Activated CD4-positive, alpha-beta T cell treated with anti-CD3 and anti-CD28 coated beads, Interleukin-2, amount 50 U/mL, for 16 hours (primary cell): ENCODE measurements around the gene PAX7.
"Not testable (repeated sequence)": the region's sequence is repeated elsewhere in the genome, so short reads cannot be mapped to it uniquely, and the experiment has no call there.

Source experiments
- DNase-seq: peaks from one replicate; pipeline ENCODE4 v3.0.0-alpha.2; 2020

The PAX7 gene

DNA sequence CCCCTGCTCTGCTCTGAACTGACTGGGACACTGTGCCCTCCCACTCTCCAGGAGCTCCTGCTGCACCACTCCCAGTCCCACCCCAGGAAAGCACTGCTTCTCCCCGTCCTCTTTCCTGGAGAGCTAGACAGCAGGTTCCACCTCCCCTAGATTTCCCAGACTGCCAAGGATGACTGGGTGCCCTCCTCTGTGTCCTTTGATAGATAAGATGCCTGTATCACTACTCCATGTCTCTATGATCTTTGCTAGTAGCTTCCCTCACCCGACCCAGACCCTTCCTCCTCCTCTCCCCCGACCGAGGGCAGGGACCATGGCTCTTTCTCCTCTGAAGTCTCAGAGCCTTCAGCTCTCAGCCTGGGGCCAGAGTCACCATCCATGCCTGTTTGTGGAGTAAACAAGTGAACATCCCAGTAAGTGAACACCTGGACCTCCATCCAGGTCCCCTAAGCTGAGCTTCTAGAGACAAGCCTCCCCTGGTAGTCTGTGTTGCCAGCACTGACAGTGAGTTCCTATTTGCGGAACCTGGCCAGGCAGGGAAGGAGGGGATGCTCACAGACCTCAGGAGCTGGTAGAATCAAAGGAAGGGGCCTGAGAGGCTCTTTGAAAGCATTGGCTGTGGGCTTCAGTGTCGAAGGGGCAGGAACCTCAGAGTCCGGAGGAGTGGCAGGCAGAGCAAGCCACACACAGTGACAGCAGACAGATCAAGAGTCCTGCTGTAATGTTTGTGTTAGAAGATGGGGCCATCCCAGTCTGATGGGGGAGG lies 104.0 kb downstream of the PAX7 start:
- DNase-seq: no peak

DNA sequence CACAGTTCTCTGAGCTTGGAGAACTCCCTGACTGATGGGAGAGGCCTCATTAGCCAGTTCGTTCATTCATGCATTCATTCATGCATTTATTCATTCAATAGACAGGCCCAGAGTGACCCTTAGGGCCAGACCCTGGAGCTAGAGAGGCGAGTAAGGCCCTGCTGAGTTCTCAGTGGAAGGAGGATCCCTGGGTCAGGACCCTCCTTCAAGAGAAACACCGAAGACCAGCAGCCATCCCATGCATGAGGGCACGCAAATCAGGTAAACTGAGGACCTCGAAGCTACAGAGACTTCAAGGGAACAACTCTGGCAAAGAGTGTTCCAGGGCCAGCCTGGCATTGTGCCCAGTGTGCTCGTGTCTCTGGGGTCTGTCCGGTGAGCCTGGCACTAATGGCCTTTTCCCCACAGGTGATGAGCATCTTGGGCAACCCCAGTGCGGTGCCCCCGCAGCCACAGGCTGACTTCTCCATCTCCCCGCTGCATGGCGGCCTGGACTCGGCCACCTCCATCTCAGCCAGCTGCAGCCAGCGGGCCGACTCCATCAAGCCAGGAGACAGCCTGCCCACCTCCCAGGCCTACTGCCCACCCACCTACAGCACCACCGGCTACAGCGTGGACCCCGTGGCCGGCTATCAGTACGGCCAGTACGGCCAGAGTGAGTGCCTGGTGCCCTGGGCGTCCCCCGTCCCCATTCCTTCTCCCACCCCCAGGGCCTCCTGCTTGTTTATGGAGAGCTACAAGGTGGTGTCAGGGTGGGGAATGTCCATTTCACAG lies 104.8 kb downstream of the PAX7 start:
- DNase-seq: no peak

DNA sequence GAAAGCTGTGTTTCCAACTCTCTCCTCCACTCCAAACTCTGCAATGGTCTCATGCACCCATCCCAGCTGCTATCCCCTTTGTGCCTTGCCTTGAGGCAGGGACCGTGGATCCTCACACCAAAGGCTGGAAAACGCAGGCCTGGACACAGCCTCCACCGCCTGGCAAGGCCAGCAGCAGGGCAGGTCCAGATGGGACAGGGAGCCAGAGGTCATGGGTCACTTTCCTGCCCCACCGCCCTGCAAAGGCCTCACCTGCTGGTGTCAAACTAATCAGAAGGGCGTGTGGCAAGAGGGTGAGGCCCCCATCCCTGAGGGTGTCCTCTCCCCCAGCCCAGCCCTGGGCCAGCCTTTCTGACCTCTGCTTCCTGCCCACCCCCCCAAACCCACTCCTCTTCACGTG lies 106.3 kb downstream of the PAX7 start:
- DNase-seq: no peak

DNA sequence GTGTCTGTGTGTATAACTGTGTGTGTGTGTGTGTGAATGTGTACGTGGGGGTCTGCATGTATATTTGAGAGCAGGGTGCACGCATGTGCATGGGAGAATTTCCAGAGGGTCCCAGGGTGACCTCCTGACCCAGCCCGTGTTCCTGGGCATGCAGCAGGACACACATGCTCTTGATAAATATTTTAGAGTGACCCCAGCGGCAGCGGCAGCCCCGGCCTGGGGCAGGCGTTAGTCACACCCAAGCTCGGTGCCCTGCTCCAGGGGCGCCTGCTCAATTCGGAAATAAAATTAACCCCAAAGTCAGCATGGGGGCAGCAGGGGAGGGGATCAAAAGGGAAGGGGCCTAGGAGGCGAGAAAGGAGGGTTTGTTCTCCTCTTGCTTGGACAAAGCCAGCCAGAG lies 107.5 kb downstream of the PAX7 start:
- no peak for DNase-seq

DNA sequence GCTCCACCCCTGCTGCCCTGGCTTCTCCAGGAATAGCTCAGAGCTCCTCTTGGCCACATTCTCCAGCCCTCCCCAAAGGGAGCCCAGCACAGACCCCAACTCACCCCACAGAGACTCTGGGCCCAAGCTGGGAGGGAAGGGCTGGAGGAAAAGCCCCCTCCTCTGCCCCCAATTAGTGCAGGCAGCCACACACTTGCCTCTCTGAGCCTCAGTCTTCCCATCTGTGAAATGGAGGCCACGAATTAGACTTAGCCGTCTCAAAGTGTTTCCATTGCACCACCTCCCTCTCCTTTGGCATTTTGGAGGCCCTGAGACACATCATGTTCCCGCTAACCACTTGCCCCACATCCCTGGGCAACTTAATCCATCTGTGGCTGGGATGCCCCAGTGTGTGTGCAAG lies 108.0 kb downstream of the PAX7 start:
- DNase-seq: no peak

DNA sequence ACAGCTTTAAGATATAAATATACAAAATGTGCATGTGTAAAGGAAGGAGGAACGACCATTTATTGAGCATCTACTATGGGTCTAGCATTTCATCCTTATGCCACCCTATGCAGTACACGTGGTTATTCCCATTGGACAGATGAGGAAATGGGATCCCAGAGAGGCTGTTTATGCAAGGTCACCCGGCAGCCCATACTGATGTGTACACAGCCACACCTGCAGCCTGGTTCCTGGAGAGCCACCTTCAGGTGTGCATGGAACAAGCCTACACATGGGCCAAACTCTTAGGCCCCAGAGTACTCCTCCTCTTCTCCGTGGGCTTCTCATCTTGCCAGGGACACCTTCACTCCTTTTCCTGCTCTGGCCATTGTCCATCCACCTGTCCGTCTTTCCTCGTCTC lies 108.8 kb downstream of the PAX7 start:
- DNase-seq: no peak

DNA sequence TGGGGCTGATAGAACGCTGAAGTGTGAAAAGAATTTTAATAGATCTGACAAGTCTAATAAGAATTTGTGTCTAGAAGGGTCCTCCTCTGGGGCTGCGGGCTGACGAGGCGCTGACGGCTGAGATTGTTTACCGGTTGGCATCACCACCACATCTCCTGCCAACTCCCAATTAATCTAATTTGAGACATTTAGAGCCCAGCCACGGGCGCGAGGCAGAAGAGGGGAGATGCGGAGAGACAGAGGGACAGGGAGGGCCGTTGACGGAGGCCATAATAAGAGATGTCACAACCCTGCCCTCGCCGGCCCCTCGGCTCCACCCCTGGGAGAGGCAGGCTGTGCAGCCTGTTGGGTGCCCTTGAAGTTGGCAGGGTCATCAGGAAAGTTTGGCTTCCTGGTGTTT lies 109.3 kb downstream of the PAX7 start:
- no peak for DNase-seq

DNA sequence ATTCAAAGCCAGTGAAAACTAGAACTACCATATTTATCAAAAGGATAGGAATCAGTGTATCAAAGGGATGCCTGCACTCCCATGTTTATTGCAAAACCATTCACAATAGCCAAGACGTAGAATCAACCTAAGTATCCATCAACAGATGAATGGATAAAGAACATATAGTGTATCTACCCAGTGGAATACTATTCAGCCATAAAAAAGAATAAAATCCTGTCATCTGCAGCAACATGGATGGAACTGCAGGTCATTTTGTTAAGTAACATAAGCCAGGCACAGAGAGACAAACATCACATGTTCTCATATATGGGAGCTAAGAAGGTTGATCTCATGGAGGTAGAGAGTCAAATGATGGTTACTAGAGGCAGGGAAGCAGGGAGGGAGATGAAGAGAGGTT lies 110.0 kb downstream of the PAX7 start:
- DNase-seq: no peak

DNA sequence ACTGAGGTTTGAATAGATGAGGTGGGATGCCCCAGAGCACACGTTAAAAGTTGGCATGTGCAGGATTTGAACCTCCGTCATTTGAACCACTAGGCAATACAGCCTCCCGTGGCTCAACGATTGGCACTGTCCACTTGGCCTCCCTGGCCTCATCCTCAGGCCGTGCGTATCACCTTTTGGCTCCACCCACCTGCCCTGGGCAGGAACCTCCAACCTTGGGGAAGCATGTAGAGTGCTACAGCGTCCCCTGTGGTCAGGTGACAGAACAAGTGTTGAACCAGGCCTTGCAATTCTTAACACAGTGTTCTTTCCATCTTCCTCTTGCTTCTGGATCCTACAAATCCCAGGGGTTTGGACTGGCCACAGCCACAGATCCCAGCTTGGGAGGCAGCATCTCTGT lies 112.6 kb downstream of the PAX7 start:
- no peak for DNase-seq

DNA sequence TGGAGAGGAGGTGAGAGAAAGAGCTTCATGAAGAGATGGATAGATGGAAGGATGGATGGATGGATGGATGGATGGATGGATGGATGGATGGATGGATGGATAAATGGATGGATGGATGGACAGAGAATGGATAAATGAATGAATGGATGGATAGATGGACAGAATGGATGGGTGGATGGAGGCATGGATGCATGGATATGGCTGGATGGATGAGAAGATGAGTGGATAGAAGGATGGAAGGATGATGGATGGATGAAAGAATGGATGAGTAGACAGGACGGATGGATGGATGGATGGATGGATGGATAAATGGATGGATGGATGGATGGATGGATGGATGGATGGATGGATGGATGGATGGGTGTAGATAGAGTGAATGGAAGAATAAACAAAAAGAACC lies 113.7 kb downstream of the PAX7 start:
- not testable (repeated sequence) for DNase-seq

DNA sequence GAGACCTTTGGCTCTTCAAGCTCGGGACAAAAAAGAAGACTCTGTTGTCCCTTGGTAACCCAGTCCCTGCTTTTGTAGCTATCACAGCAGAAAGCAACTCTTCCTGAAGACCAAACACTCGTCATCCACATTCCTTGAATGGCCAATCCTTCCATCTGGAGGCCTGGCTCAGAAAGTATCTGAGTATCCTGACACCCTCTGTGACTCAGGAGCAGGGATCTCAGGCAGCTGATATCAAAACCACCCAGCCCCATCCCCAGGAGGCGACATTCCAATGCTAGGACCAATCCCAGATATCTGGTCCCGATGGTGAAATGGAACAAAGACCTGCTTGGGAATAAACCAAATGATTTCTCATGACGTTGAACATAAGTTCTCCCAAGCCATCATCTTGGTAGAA lies 116.3 kb downstream of the PAX7 start:
- DNase-seq: no peak

DNA sequence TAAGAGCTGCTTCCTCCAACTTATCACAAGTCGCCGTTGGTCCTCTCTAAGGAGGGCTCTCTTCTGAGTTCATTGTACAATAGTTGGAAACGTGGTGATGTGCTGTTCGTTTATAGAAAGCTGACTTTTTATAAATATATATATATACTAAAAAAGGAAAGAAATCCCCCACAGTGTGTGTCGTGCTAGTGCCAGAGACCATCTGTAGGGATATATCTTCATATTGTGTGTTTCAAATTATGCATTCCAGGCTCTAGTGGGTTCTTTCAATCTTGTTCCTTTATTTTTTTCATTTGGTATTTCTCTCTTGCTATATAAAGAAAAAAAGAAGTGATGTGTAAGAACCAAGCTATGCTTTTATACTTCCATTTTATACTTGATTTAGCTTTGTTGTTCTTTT lies 117.0 kb downstream of the PAX7 start:
- DNase-seq: no peak

DNA sequence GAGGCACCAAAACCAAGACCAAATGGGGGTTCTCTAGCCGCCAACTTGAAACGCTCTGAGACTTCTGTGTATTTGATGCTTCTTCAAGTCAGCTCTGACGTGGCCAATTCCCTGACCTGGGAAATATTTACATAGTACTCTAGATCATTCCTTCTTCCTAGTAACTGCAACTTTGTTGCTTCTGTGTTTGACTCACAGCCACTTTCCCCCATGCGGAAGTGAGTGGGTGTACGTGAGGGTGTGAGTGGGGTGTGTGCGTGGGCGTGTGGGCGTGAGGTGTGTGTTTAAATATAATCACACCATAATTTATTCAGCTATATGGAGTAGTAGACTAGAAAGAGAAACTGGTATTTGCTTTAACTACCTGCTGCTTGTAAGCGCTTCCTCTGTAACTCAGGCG lies 117.8 kb downstream of the PAX7 start:
- DNase-seq: no peak

DNA sequence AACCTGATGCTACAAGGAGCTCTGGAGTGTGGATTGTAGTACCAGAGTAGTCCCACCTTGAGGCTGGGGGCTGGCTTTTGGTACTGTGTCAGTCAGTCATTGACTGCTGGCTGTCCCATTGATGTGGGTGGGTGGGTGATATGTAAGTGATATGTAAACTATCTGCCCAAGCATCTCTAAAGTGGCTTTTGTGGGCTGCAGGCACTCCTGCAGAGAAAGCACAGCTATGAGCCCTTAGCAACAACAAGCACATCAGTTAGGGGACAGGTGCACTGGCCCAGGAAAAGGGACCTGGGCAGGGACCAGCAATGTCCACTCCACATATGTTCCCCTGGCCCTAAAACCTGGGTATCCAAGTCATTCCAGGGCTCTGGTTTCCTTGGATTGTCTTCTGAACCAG lies 118.9 kb downstream of the PAX7 start:
- DNase-seq: no peak

DNA sequence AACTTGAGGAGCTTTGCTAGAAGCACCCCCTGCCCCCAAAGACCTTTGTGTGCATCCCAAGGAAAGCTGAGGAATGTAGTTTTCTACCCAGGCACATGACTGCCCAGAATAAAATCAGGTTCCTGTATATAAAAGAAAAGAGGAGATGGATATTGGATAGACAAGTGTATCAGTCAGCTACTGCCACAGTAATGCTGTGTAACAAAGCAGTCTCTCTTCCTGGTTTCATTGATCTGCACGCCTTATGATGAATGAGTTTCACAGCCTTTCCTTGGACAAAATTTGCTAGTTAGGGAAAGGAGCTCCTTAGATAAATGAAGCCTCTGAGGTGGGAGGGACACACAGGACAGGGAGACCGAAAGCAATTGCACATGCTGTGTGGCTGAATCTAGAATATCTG lies 120.0 kb downstream of the PAX7 start:
- DNase-seq: no peak

DNA sequence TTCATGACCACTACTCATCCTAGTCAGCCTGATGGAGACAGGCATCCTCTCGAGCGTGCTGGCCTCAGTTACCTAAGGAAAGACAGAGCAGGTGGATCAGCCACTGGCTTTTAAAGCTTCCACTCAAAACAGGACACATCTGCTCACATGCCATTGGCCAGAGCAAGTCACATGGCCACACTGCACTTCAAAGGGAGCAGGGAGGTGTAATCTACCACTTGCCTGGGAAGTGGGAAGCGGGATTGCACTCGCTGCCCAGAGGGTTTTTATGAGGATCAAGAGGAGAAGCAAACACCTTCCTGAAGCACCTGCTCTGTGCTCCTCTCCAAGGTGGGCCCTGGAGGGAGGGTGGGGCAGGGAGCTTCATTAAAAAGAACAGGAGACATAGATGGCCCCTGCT lies 120.8 kb downstream of the PAX7 start:
- DNase-seq: no peak

DNA sequence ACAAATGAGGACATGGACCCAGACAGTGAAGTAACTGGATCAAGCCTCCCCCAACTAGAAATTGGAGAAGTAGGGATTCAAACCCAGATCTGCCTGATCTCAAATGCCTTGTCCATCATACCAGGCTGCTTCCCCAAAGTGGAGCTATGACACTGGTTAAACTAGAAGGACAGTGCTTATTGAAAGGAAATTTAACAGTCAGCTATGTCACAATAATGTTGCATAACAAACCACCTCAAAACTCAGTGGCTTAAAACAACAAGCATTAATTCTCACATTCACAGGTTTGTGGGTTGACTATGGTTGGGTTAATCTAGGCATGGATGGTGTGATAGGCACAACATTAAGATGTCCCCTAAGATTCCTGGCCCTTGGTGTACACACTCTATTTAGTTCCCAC lies 121.8 kb downstream of the PAX7 start:
- no peak for DNase-seq

DNA sequence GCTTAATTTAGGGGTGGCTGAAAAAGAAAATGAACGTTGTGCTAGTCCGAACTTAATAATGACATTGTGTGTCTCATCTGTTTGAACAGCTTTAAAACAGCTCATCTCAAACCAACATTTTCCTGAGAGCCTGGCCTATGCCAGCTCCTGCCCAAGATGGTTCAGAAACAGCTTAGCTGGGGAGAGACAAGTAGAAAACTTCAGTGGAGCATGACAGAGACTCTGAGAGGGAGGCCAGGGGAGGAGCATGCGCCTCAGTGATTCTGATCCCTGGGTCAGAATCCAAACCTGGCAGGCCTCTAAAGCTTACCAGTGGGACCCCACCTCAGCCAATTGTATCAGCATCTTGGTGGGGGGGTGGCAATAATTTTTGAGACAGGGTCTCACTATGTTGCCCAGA lies 129.5 kb downstream of the PAX7 start:
- no peak for DNase-seq

DNA sequence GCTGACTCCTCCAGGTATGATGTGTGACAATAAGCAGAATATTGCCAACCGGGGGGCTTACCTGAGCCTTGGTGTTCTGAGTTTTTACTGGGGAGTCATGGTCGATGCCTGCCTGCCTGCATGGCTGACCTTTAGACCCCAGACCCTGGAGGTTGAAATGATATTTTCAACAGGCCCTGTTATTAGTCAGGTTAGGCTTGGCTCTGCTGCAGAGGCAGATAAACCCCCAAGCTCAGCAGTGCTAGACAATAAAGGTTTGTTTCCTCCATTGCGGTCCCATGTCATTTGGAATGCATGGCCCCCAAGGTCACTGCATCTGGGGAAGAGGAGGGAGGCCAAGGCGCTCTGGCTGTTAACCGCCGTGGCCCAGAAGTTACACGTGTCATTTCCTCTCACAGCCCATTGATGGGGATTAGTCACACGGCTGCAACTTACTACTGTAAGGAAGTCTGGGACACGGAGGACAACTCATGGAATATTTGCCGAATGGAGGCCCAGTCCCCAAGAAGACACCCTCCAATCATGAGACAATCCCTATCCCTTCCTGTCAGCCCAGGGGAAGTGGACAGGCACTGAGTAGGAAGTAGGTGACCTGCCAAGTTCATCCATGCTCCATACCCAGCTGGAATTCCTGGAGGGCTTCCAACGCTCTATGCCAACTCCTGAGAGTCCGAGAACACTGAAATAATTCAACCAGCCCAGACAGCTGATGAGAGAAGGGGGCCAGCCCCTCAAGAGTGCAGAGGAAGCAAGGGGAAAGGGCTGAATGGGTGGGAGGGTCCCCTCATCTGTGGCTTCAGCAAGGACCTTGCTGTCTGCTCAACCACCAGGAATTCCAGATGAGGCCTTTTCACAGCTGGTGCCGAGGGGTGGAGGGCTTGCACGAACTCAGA lies 131.5 kb downstream of the PAX7 start:
- no peak for DNase-seq

DNA sequence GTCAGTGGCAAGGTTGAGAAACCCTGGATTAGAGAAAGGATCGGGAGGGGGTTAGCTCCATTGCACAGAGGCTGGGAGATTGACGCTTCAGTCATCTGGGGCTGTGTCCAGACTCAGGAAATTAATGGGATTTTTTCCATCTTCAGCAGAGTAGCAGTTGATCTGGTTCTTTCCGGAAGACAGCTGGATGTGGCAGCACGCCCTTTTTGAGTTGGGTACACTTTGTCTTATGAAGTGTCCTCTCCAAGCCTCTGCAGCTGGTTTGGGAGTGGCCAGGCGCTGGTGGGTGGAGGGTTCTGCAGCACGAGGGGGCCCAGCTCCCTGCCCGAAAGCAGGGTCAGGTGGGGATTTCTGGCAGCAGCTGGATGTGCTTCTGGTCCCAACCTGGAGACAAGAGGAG lies 133.7 kb downstream of the PAX7 start:
- DNase-seq: no peak

DNA sequence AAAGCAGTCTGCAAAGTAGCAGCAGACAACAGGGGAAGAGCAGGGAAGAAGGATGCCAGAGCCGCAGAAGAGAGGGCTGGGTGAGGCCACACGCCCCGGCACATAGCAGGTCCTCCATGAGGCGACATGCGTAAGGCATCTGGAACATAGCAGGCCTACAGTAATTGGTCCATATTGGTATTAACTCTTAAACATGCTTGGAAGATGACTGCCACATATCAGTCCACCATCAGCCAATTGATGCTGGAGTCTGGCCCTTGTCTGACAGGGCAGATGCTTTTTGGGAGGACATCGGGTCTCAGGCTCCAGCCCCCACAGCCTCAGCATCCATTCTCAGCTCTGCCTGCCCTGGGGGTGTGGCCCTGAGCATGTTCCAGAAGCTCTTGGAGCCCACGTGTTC lies 135.1 kb downstream of the PAX7 start:
- no peak for DNase-seq

DNA sequence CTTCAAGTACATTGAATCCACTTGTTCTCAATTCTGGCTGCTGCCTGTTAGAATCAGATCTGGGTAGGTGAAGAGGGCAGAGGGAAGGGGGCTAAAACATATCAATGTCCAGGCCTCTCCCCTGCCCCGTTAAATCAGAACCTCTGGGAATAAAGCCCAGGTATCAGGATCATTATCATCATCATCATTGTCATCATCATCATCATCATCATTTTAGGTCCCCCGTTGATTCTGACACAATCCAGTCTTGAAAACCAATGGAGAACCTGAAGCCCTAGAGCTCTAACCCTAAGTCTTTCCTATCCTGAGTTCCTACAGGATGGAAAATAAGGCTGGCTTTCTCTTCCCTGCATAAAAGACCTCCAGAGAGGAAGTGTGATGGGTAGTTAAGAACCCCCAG lies 135.7 kb downstream of the PAX7 start:
- DNase-seq: no peak

DNA sequence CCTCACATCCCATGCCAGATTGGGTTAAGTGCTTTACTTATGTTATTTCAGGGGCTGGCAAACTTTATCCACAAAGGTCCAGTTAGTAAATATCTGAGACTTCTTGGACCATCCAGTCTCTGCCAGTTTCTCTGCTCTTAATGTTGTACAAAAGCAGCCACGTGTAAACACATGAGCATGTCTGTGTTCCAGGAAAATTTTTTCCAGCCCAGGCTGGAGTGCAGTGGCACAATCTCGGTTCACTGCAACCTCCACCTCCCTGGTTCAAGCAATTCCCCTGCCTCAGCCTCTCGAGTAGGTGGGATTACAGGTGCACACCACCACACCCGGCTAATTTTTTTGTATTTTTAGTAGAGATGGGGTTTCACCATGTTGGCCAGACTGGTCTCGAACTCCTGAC lies 136.9 kb downstream of the PAX7 start:
- DNase-seq: not testable (repeated sequence)

DNA sequence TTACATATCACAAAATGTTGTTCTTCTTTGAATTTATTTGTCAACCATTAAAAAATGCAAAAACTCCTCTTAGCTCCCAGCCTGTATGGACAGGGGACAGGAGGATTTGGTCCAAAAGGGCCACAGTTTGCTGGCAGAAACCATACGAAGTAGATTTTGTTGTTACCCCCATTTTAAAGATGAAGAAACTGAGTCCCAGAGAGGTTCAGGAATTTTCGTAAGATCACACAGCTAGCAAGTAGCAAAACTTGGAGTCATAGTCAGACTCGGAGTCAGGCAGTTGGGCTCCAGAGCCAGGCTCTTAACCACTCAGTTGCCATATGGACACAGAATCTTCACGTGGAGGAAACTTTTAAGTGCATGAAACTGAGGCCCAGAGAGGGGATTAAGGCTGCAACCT lies 137.4 kb downstream of the PAX7 start:
- DNase-seq: no peak
